Neural cell (in vitro differentiated cells): Measurements from ENCODE around the gene CACNA2D4. TPM values are rescaled to one million over a fixed set of nuclear protein-coding genes. Genes with fewer than 3 reads are reported as not detected.

Experiments
- H2AFZ ChIP-seq: fragments of 200-600, 300-800 bp; sonication (generic), shearing (Covaris generic); 2 replicates; pipeline ENCODE4 v1.6.0; 2014; ENCODE audit warnings: low read depth, mild to moderate bottlenecking, antibody characterized with exemption, low read length, moderate library complexity
- H3F3A ChIP-seq: fragments of 200-600 bp; shearing (Covaris generic); 2 replicates; pipeline ENCODE4 v1.6.1; 2016; ENCODE audit warnings: mild to moderate bottlenecking, moderate library complexity, mixed read lengths, antibody characterized with exemption, low read length; ENCODE audit not compliant: insufficient read depth, poor library complexity, severe bottlenecking
- H3K27ac ChIP-seq: fragments of 200-600, 300-800 bp; sonication (generic), shearing (Covaris generic); 2 replicates; pipeline ENCODE4 v1.5.1; 2014; ENCODE audit warnings: mild to moderate bottlenecking, low read length, moderate library complexity
- H3K27me3 ChIP-seq: fragments of 300-800, 200-600 bp; sonication (generic), shearing (Covaris generic); 2 replicates; pipeline ENCODE4 v1.6.0; 2014; ENCODE audit warnings: mild to moderate bottlenecking, low read depth, low read length, moderate library complexity; ENCODE audit not compliant: insufficient read depth
- H3K36me3 ChIP-seq: fragments of 300-800, 200-600 bp; sonication (generic), shearing (Covaris generic); 2 replicates; pipeline ENCODE4 v1.5.1; 2014; ENCODE audit warnings: mild to moderate bottlenecking, antibody characterized with exemption, low read length, moderate library complexity; ENCODE audit not compliant: insufficient read depth
- H3K4me2 ChIP-seq: fragments of 300-800, 200-600 bp; sonication (generic), shearing (Covaris generic); 2 replicates; pipeline ENCODE4 v1.6.0; 2014; ENCODE audit warnings: mild to moderate bottlenecking, low read length
- H3K4me3 ChIP-seq: fragments of 300-800, 200-600 bp; sonication (generic), shearing (Covaris generic); 2 replicates; pipeline ENCODE4 v1.5.1; 2014; ENCODE audit warnings: mild to moderate bottlenecking, low read length, moderate library complexity
- H3K79me2 ChIP-seq: fragments of 200-600 bp; shearing (Covaris generic); replicated peaks from 2 replicates; pipeline ENCODE4 v1.6.0; 2014; ENCODE audit warnings: mild to moderate bottlenecking, low read length, moderate library complexity; ENCODE audit not compliant: insufficient read depth
- H3K9ac ChIP-seq: fragments of 300-800, 200-600 bp; sonication (generic), shearing (Covaris generic); 2 replicates; pipeline ENCODE4 v1.6.1; 2016; ENCODE audit warnings: mild to moderate bottlenecking, low read length, mixed read lengths
- H3K9me2 ChIP-seq: fragments of 200-600 bp; shearing (Covaris generic); 2 replicates; pipeline ENCODE4 v1.6.1; 2016; ENCODE audit warnings: mild to moderate bottlenecking, low read length, mixed read lengths; ENCODE audit not compliant: insufficient read depth
- H3K9me3 ChIP-seq: fragments of 200-600, 300-800 bp; sonication (generic), shearing (Covaris generic); 2 replicates; pipeline ENCODE4 v1.6.1; 2016; ENCODE audit warnings: mild to moderate bottlenecking, mixed run types, low read length, moderate library complexity, mixed read lengths
- H4K20me1 ChIP-seq: fragments of 200-600 bp; shearing (Covaris generic); 2 replicates; pipeline ENCODE4 v1.6.1; 2016; ENCODE audit warnings: mild to moderate bottlenecking, mixed run types; ENCODE audit not compliant: insufficient read depth
- CTCF ChIP-seq: fragments of 450-650 bp; IDR thresholded peaks from 2 replicates; pipeline ENCODE4 v1.5.1; 2014; ENCODE audit warnings: antibody characterized with exemption, mild to moderate bottlenecking, moderate library complexity; ENCODE audit not compliant: poor library complexity, severe bottlenecking
- EP300 ChIP-seq: fragments of 450-650 bp; conservative IDR thresholded peaks from 2 replicates; pipeline ENCODE4 v1.6.1; 2014; ENCODE audit warnings: antibody characterized with exemption, mild to moderate bottlenecking, moderate library complexity; ENCODE audit not compliant: poor library complexity, severe bottlenecking
- EZH2 ChIP-seq: fragments of 200-600, 300-800 bp; shearing (Covaris generic), sonication (generic); IDR thresholded peaks from 2 replicates; pipeline ENCODE4 v1.6.1; 2014; ENCODE audit warnings: antibody characterized with exemption, low read length, borderline replicate concordance, mild to moderate bottlenecking; ENCODE audit not compliant: insufficient read depth, poor library complexity, severe bottlenecking
- MXI1 ChIP-seq: fragments of 450-650 bp; conservative IDR thresholded peaks from 2 replicates; pipeline ENCODE4 v1.6.1; 2014; ENCODE audit warnings: antibody characterized with exemption, mild to moderate bottlenecking; ENCODE audit not compliant: poor library complexity, severe bottlenecking
- POLR2AphosphoS5 ChIP-seq: IDR thresholded peaks from 2 replicates; pipeline ENCODE4 v1.6.1; 2012
- RAD21 ChIP-seq: fragments of 450-650 bp; conservative IDR thresholded peaks from 2 replicates; pipeline ENCODE4 v1.6.1; 2014; ENCODE audit warnings: antibody characterized with exemption, mild to moderate bottlenecking, moderate library complexity
- REST ChIP-seq: IDR thresholded peaks from 2 replicates; pipeline ENCODE4 v1.6.1; 2012; ENCODE audit warnings: borderline replicate concordance
- SMC3 ChIP-seq: fragments of 450-650 bp; conservative IDR thresholded peaks from 2 replicates; pipeline ENCODE4 v1.6.1; 2014; ENCODE audit warnings: antibody characterized with exemption, mild to moderate bottlenecking, moderate library complexity; ENCODE audit not compliant: poor library complexity
- TAF1 ChIP-seq: IDR thresholded peaks from 2 replicates; pipeline ENCODE4 v1.6.1; 2012; ENCODE audit warnings: low read depth
- polyA plus RNA-seq: library from polyadenylated mRNA; depleted of rRNA; stranded (reverse); fragments of >200 nt; gene quantifications from 2 replicates; pipeline ENCODE4 v1.2.3, GENCODE V29; 2014

The CACNA2D4 gene
- polyA plus RNA-seq, 1 donor from 2014 or later: not detected

GRCh38 chr12:1800401-1801302 is 117.8 kb downstream of the CACNA2D4 start:
- Histone ChIP-seq H3K4me3 (no peak overlapping the region), H3K27ac (no peak overlapping the region), H3K27me3 (no peaks in the 10 kb centered on the region), H4K20me1 (no peaks in the 10 kb centered on the region), H3F3A (no peaks in the 10 kb centered on the region), H2AFZ (no peak overlapping the region), H3K36me3 (no peaks in the 10 kb centered on the region), H3K9me2 (no peaks in the 10 kb centered on the region), H3K79me2 (no peaks in the 10 kb centered on the region), H3K9ac (no peak overlapping the region), H3K4me2 (no peak overlapping the region), H3K9me3 (no peaks in the 10 kb centered on the region)
- peak; percentile 68 for TF ChIP-seq RAD21
- TF ChIP-seq EZH2: no peak
- no peak for TF ChIP-seq TAF1
- peak; percentile 50 for TF ChIP-seq SMC3
- TF ChIP-seq CTCF: peak; percentile 70
- TF ChIP-seq REST: no peak
- TF ChIP-seq MXI1: no peak

GRCh38 chr12:1799882-1800400 is 118.5 kb downstream of the CACNA2D4 start:
- Histone ChIP-seq H3F3A (no peaks in the 10 kb centered on the region), H3K36me3 (no peaks in the 10 kb centered on the region), H3K79me2 (no peaks in the 10 kb centered on the region), H4K20me1 (no peaks in the 10 kb centered on the region), H2AFZ (no peak overlapping the region), H3K9me3 (no peaks in the 10 kb centered on the region), H3K4me3 (no peak overlapping the region), H3K4me2 (no peak overlapping the region), H3K27me3 (no peaks in the 10 kb centered on the region), H3K9ac (no peak overlapping the region), H3K27ac (no peak overlapping the region), H3K9me2 (no peaks in the 10 kb centered on the region)
- TF ChIP-seq EP300 (no peak), SMC3 (no peak), POLR2AphosphoS5 (no peak), RAD21 (no peak)
